ENCODE data around the gene JAKMIP3.

The JAKMIP3 gene

GRCh38 chr10:132065491-132066105 is at the start of gene JAKMIP3:
JAKMIP3 (plus strand) TSS chr10:132065946; CDS start chr10:132104809, 38,863 bp downstream.
- DNase-seq, result peak; percentile 36

GRCh38 chr10:132016514-132016913 is 49.2 kb upstream of the JAKMIP3 start:
- no peak for DNase-seq

- no peak for DNase-seq
Observed at GRCh38 chr10:132018446-132018845, 47.3 kb upstream of the JAKMIP3 start.

GRCh38 chr10:132019366-132019765 is 46.4 kb upstream of the JAKMIP3 start:
- DNase-seq, result no peak

- no peak for DNase-seq
Observed at GRCh38 chr10:132020456-132020855, 45.3 kb upstream of the JAKMIP3 start.

GRCh38 chr10:132021046-132021445 is 44.7 kb upstream of the JAKMIP3 start:
- no peak for DNase-seq

GRCh38 chr10:132021504-132022143 is 44.1 kb upstream of the JAKMIP3 start:
- no peak for DNase-seq

- no peak for DNase-seq
Observed at GRCh38 chr10:132022241-132022640, 43.5 kb upstream of the JAKMIP3 start.

GRCh38 chr10:132023092-132023811 is 42.5 kb upstream of the JAKMIP3 start:
- DNase-seq, result peak; percentile 50

GRCh38 chr10:132027423-132027983 is 38.2 kb upstream of the JAKMIP3 start:
- DNase-seq, result no peak

GRCh38 chr10:132028706-132029105 is 37.0 kb upstream of the JAKMIP3 start:
- no peak for DNase-seq

GRCh38 chr10:132030898-132031463 is 34.8 kb upstream of the JAKMIP3 start:
- DNase-seq, result peak; percentile 60

- no peak for DNase-seq
Observed at GRCh38 chr10:132033632-132034031, 32.1 kb upstream of the JAKMIP3 start.

GRCh38 chr10:132035476-132035875 is 30.3 kb upstream of the JAKMIP3 start:
- DNase-seq, result no peak

GRCh38 chr10:132036153-132036886 is 29.4 kb upstream of the JAKMIP3 start:
- DNase-seq, result no peak

- no peak for DNase-seq
Observed at GRCh38 chr10:132036887-132037675, 28.7 kb upstream of the JAKMIP3 start.

GRCh38 chr10:132037676-132037975 is 28.1 kb upstream of the JAKMIP3 start:
- no peak for DNase-seq

GRCh38 chr10:132039371-132039770 is 26.4 kb upstream of the JAKMIP3 start:
- no peak for DNase-seq

GRCh38 chr10:132040046-132040445 is 25.7 kb upstream of the JAKMIP3 start:
- DNase-seq, result no peak

GRCh38 chr10:132041340-132041739 is 24.4 kb upstream of the JAKMIP3 start:
- no peak for DNase-seq

GRCh38 chr10:132043861-132044695 is 21.7 kb upstream of the JAKMIP3 start:
- DNase-seq, result no peak

Measured in DMS79 treated with DMSO at 0.1 percent for 48 hours (cell line).